ENCODE measurements around the gene EPB41L2.
"Not testable (repeated sequence)": the region's sequence is repeated elsewhere in the genome, so short reads cannot be mapped to it uniquely, and the experiment has no call there.

Gene EPB41L2

DNA sequence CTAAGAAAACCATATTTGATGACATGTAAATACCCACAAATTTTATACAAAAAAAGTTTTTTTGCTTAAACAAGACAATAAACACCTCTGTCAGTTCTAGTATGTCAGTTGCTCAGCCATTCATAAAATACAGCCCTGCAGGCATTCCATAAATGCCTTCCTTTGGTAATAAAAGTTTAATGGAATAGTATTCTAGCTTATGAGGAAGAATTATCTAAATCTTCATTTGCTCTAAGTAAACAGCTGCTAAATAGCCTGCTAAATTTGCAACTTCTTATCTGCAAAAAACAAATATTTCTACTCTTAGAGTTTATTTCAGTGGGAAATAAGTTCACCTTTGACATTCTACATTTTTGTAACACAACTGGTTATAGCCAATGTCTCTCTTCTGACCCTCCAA is 127.1 kb downstream of the EPB41L2 start:
- no peak for DNase-seq

DNA sequence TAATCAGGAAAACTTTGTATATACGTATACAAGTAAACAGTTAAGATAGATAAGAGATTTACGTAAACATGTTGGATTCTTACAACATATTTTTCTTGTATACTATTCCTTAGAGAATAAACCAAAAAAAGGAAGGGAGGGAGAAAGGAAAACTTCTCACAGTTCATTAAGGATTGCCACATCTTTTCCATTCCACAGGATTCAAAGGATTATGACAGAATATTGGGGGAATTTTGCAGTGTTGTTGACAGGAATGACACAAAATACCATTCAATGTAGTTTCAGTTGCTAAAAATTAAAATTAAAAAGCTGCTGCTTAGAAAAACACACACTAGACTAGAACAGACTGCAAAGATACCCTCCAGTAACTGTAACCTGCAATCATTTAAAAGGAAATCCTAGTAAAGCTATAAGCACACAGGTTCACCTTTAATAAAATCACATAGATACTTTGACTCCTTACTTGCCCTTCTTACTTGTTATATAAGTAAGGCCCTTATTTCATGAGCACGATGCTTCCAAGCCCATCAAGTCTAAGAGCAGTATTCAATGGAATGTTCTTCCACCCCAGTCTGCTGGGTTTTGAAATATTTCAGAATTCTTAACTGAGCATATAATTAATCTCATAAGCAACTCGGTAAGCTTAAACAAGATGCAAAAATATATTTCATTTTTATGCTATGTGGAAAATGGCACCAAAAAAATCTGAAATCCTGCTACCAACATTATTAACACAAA is 128.0 kb downstream of the EPB41L2 start:
- peak; percentile 26 for DNase-seq

DNA sequence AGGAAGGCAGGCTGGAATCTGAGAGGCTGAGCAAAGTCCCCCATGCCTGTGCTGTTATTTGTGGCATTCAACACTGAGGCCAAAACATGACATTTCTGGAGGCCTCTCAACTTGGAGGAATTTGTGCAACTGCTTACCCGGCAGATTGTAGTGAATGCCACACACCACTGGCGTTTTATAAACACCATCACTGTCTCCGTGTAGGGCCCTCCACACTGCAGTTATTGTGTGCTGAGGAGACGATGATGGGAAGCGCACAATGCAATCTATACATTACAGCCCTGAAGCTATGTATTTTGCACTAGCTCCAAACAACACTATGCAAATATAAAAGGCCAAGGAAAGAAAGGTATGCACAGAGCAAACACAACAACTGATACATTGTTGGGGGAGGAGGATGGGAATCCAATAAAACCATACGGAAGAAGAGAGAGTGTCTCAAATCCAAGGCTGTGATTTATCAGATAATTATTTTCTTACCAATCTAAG is 129.3 kb downstream of the EPB41L2 start:
- no peak for DNase-seq

DNA sequence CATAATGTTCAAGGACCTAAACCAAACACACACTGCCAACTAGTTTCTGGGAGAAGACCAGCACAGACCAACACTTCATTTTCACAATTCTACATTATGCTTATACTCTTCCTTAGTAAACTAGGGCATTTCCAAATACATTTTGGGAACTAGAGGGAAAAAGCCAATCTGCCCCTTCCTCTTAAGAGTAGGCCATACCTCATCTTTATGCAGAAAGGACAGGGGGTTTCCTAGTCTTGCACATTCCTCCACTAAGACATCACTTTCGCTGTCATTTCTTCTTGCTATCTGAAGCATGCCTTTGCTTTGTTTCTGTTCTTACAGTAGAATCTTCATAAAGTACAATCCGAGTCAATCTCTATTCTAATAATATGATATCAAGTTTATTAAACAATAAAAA is 130.1 kb downstream of the EPB41L2 start:
- no peak for DNase-seq

DNA sequence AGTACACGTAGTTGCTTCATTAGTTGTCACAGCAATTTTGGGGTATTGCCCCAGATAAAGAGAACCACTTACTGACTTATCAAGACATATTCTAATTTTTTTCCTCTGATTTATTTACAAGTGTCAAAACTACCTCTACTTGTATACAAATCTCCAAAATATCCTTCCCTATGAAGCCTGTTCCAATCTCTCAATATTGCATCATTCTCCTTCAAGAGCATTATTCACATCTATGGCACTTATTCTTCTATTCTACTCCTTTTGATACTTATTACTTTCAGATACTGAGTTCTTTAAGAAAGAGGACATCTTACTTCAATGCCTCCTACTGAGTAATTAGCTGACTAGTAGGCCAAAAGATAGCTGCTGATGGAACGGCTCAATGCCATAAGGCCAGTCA is 130.6 kb downstream of the EPB41L2 start:
- DNase-seq = no peak

DNA sequence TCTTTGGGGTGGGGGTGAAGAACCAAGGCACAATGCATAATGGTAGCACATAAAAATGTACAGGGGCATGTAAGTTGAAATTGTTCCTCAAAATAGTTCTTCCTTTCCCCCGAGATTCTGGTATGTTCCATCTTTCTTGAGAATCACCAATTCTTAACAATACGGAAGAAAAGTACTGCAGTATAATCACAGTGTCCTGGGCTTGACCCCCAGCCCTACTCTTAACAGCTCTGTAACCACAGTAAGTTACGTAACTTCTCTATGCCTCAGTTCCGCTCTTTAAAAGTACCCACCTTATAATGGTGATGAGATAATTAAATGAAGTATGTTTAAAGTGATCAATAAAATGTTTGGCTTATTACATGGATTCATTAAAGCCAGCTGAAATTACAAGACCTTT is 131.4 kb downstream of the EPB41L2 start:
- no peak for DNase-seq

DNA sequence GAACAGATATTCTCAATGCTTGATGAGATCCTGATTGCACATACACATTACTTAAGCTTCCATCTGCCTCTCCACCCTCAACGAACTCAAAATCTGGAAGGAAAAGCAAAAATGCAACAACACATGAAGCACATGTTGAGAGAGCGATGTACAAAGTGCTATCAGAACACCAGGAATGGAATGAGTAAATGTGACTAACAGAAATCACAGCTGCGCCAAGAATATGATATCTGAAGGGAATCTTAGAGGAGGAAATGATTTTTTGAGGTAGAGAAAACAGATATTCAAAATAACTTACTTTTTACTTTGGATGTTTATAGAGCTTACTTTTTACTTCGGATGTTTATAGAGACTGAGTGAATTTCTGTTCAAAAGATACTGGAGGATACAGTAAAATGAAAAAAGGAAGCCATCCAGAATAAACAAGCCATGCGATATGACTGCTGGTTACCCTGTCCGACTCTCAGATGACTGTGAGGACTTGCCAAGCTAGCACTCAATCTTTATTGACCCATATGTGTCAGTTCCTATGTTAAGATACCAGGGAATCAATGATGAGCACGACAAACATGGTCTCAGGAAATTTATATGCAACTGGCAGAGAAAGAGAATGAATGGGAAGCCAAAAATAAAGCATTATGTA is 133.9 kb downstream of the EPB41L2 start:
- peak; percentile 80 for DNase-seq

DNA sequence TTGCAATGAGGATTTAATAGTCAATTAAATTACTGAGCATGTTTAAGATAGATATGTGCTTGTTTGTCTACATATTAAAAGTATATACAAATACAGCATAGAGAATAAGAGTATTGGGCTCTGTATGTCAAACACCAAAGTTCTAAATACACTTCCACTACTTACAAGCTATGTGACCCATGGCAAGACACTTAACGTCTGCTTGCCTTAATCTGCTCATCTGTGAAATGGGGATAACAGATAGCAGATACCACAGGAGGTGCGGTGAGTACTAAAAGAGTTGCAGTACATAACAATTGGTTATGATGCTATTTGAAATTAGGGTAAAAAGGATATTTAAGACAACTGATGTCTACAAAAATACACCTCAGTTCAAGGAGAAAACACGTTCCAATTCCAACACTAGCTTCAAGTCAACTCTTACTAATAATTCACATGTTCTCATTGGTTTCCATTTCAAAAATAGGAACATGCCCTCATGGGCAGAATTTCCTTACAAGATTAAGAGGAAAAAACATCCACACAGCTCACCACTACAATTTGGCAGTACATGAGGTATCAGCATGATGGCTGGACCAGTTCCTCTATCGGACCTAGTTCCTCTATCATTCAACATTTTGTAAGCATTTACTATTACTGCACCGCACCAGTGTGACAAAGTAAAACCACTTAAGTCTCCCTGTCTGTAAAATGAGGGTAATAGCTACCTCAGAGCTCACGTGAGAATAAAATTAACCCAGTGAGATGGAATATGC is 134.7 kb downstream of the EPB41L2 start:
- DNase-seq = no peak

DNA sequence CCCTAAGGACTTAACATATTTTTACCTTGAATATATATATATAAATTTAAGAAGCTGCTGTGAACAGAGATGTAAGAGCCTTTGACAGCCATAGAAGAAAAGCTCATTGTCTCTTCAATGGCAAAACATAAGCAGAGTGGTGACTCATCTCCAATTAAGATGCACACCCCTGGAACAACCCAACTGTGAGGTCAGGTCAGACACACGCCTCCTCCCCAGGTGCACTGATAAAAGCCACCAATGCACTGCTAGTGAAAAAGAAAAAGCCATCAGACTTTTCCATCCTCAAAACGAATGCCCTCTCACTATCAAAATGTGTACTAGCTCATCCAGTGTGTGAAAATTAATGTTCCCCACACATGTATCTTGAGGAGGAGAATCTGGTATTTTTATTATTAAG is 135.7 kb downstream of the EPB41L2 start:
- no peak for DNase-seq

DNA sequence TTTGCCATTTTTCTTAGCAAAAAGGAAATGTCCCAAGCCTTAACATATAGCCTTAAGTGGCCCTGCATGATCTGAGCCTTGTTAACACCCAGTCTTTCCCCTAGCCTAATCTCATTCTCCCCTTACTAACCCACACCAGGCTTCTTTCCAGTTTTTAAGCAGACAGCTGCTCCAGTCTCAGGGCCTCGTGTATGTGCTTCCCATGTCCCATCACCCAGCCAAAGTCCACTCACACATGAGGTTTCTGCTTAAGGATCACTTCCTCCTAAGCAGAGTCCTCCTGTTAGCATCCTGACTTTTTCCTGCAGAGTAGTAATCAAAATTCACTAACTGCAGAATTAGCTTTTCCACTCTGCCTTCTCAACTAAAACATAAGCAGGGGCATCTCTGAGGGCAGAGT is 139.7 kb downstream of the EPB41L2 start:
- no peak for DNase-seq

DNA sequence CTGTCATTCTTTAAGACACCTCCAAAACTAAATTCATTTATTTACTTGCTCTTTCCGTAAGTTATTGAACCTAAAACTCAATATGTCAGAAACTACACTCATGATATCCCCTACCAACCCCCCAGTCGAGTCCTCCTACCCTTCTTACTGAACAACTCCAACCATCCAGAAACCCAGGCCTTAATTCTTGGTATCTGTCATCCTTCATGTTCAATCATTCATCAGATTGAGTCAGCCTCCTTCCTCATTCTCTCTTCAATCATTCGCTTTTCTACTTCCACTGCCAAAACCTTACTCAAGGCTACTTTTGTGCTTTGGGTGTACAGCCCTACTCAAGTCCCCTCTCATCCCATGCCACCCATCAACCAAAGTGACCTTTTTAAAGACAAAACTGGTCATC is 140.1 kb downstream of the EPB41L2 start:
- DNase-seq = no peak

DNA sequence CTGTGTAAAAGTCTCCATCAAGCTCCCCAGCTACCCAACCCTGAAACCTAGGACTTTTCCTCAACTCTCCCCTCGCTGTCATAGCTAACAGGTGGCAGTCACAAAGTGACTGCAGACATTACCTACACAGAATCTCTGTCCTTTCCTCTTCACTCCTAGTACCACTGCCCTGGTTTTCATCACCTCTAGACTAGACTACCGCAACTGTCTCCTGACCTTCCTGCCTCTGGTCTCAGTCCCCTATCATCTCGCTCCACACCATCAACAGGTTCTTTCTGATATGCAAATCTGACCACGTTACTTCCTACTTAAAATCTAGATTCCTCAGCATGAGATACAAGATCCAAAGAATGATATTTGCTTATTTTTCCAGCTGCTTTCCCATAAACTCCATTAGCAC is 142.1 kb downstream of the EPB41L2 start:
- no peak for DNase-seq

DNA sequence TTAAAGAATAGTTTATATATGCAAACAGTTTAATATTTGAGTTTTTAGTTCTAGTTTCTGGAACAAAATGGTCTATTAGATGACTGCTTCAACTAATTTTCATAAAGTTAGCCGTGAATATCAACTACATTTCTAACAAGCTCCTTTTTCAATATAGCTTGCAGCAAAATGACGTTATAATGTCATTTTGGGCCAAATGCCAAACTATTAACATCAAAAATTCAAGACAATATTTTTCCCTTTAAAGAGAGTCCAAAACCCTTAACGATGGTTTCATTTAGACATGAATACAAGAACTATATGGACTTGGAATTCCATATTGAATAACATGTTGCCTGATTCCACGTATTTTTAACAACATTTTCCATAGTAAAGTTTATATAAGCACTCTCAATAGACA is 144.9 kb downstream of the EPB41L2 start:
- no peak for DNase-seq

DNA sequence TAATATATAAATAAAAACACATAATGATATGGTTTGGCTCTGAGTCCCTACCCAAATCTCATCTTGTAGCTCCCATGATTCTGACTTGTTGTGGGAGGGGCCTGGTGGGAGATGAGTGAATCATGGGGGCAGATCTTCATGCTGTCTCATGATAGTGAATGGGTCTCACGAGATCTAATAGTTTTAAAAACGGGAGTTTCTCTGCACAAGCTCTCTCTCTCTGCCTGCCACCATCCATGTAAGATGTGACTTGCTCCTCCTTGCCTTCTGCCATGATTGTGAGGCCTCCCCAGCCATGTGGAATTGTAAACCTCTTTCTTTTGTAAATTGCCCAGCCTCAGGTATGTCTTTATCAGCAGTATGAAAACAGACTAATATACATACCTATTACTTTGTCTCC is 147.4 kb downstream of the EPB41L2 start:
- DNase-seq = not testable (repeated sequence)

DNA sequence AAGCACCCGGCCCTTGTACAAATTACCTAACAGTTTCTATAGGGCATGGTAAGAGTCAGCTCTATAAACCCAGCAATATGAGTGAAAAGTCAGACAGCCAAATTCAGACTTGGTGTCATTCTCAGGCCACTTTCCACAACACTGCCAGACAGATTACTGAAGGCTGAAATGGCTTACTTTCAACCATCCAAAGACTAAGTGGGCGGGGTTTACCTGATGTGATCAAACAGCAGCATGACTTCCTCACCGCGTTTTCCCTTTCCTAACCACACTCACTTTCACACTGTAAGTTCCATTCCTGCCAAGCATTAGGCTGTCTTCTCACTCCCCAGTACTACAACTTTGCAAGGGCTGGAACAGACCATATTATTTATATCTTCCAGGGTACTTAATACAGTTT is 149.9 kb downstream of the EPB41L2 start:
- DNase-seq = no peak

DNA sequence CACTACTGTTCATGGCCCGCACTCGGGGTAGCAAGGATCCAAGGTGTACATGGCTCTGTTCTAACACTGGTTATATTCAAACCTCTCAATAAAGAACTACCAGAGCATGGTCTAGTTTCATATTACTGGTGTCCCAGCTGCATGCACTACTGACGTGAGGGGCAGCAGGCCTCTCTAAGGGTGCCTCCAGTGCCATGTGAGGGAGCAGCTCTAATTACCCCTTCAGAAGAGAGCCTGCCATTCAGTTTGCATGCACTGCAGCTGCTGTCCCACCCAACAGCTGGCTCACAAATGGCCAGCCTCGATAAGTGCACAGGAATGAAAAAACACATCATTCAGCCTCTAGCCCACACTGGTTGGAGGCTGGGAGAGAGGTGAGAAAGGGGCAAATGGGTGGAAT is 150.6 kb downstream of the EPB41L2 start:
- DNase-seq = no peak

DNA sequence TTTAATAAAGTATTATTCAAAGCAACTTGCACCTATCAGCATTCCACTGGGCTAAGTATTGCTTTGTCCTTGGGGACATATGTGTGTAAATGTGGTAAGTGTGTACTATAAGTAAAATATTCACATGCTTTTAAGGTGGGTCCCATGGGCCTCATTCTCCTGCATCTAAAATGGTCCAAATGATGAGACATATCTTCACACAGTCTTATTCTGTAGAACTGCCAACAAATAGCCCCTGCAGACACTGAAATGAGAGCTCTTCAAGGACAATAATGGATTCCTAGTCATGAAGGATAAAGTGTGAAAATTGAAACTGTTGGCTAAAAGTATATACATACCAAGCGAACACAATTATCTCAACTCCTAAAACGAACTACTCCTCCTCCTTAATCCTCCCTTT is 154.1 kb downstream of the EPB41L2 start:
- DNase-seq = no peak

DNA sequence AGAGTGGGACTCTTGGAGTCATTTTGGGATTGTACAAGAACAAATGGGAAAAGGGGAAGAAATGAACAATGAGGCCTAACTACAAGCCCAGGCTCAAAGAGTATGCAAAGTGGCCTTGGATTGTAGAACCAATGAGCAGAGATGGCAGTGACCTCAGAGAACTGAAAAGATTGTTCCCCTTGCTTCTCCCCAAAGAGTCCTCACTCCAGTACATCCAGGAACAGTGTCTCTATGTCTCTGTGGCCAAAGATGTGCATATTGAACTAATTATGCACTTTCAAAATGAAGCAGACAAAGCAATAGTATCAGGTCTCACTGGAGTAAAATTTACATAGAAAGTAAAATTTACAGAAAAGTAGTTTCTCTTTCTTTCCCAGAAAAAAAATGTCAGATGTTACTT is 154.9 kb downstream of the EPB41L2 start:
- DNase-seq = no peak

DNA sequence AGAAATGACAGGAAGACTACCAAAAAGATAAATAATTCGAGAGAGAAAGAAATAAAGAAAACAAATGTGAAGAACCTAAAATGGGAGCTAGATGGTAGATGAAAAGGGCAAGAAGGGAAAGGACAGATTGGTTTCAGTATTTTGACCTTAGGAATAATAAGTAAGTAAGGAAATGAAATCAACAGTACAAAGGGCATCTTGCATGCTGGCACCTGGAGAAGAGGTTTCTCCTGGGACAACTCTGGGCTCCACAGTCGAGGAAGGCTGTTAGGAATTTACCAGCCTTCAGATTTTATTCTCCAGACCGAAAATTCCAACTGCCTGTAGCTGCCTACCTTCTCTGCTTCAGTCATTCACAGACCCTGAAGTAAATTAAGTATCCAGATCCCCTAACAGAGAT is 155.4 kb downstream of the EPB41L2 start:
- no peak for DNase-seq

DNA sequence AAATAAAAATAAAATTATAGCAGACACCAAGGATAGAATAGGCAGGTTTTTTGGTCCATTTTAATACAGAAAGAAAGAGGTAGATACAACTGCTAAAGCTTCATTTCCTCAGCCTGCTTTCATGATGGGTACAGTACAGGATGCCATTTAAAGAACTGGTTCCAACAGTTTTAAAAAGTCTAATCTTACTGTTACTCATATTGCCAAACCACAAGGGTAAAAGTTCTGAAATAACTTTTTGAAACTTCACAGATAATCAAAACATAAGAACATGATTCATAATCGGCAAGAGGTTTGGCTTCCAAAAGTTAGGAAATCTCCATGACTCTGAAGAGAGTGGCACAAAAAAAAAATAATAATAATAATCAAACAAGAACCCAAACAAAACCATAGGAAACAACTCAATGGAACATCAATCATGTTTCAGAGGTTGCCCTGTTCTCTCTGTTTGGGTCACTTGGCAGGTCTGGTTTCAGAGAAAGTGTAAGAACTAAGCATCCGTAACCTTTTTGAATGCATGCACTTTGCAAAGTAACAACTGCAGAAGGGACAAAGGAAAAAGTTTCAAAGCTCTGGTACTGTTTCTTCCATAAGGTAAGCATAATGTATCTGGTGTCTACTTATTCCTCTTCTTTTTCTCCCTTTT is 156.2 kb downstream of the EPB41L2 start:
- peak; percentile 91 for DNase-seq

DNA sequence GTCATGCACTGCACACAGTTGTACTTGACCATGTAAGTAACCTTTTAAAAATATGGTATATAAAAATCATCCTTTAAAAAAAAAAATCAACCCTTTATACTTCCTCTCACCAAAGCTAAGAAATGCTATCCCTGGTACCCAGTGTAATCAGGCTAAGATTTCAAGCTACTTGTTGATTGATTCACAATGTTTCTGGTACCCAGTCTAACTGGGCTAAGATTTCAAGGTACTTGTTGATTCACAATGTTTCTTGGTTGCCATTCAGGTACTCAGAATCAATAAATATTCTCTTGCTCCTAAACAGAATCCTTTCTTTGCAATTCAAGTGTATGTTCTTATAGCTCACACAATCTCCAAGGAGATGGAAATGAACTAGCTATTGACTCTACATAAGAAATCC is 159.4 kb downstream of the EPB41L2 start:
- no peak for DNase-seq

DNA sequence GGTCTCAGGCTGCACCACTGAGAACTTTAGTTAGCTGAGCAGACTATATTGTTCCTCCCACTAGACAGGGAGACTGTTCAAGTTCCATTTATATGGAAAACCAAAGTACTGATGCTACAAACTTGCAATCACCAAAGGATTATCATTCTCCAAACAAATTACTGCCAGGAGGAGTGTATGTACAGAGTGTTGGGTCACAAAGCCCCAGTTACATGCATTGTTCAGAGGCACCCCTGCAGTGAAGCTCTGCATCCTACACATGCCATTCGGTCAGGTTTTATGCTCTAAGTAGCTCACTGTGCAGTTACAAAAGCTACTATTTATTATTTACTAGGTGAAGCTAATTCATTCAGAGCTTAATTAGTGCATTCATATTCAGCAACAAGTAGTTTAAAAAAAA is 160.0 kb downstream of the EPB41L2 start:
- DNase-seq = no peak

DNA sequence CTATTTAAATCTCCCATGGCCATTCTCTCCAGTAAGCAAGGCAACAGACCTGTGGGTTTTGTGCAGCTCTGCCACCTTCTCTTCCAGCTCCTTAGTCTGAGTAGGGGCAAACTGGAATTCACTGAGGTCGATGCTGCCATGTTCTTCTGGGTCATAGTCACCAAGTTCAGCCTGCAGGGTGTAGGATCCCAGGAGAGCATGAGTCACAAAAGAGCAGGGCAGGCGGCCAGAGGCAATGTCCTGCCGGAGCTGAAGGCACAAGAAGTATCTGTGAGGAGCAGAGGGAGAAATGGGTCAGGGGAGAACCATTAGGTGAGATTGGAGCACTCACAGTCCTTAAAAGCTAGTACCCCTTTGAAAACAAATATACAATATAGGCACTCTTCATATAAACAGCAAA is 162.1 kb downstream of the EPB41L2 start:
- peak; percentile 80 for DNase-seq

DNA sequence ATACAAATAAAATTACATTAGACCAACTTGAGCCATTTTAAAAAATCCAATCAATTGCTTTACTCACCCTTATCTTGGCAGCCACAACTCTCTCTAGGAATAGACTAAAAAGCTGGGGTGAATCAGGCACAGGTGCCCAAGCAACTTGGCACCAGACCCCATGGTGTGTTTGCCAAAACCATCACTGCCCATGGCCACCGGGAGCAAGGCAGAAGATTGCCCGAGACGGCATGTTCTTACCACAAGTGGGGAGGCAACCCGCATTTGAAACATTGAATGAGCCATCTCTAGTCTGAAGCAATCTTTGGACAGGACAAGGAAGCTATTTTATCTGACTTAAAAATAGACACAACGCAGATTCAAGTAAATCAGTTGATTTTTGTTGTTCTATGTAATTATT is 166.8 kb downstream of the EPB41L2 start:
- DNase-seq = no peak

Measured in HCEC 1CT (cell line).